Measurements from ENCODE around the gene C4BPA.

C4BPA gene

GRCh38 chr1:207112616-207113296 is 8.7 kb downstream of the C4BPA start:
- DNase-seq (ENCODE audit: low read depth in 1 of 2, low spot score in 1 of 2) = no peak

- DNase-seq (ENCODE audit: low read depth in 1 of 2, low spot score in 1 of 2) = no peak
These were observed 11.2 kb downstream of the C4BPA start for GRCh38 chr1:207115269-207115668.

GRCh38 chr1:207124389-207124788 is 20.4 kb downstream of the C4BPA start:
- DNase-seq (ENCODE audit: low read depth in 1 of 2, low spot score in 1 of 2) = no peak

GRCh38 chr1:207128336-207128921 is 24.4 kb downstream of the C4BPA start:
- DNase-seq (ENCODE audit: low read depth in 1 of 2, low spot score in 1 of 2) = no peak

- no peak for DNase-seq (ENCODE audit: low read depth in 1 of 2, low spot score in 1 of 2)
These were observed 25.0 kb downstream of the C4BPA start for GRCh38 chr1:207129053-207129452.

- no peak for DNase-seq (ENCODE audit: low read depth in 1 of 2, low spot score in 1 of 2)
These were observed 26.4 kb downstream of the C4BPA start for GRCh38 chr1:207130252-207131036.

GRCh38 chr1:207131163-207131562 is 27.1 kb downstream of the C4BPA start:
- no peak for DNase-seq (ENCODE audit: low read depth in 1 of 2, low spot score in 1 of 2)

GRCh38 chr1:207134581-207134980 is 30.5 kb downstream of the C4BPA start:
- DNase-seq (ENCODE audit: low read depth in 1 of 2, low spot score in 1 of 2) = no peak

GRCh38 chr1:207139616-207140015 is 35.6 kb downstream of the C4BPA start:
- no peak for DNase-seq (ENCODE audit: low read depth in 1 of 2, low spot score in 1 of 2)

GRCh38 chr1:207140536-207140935 is 36.5 kb downstream of the C4BPA start:
- DNase-seq (ENCODE audit: low read depth in 1 of 2, low spot score in 1 of 2) = no peak

GRCh38 chr1:207145401-207146058 is 41.5 kb downstream of the C4BPA start:
- DNase-seq (ENCODE audit: low read depth in 1 of 2, low spot score in 1 of 2) = no peak

- DNase-seq (ENCODE audit: low read depth in 1 of 2, low spot score in 1 of 2) = no peak
These were observed 47.9 kb downstream of the C4BPA start for GRCh38 chr1:207151920-207152319.

GRCh38 chr1:207152792-207153468 is 48.9 kb downstream of the C4BPA start:
- no peak for DNase-seq (ENCODE audit: low read depth in 1 of 2, low spot score in 1 of 2)

GRCh38 chr1:207155028-207155427 is 51.0 kb downstream of the C4BPA start:
- DNase-seq (ENCODE audit: low read depth in 1 of 2, low spot score in 1 of 2) = no peak

GRCh38 chr1:207156095-207156494 is 52.1 kb downstream of the C4BPA start:
- DNase-seq (ENCODE audit: low read depth in 1 of 2, low spot score in 1 of 2) = no peak

- DNase-seq (ENCODE audit: low read depth in 1 of 2, low spot score in 1 of 2) = no peak
These were observed 52.8 kb downstream of the C4BPA start for GRCh38 chr1:207156826-207157225.

GRCh38 chr1:207164086-207164485 is 60.1 kb downstream of the C4BPA start:
- no peak for DNase-seq (ENCODE audit: low read depth in 1 of 2, low spot score in 1 of 2)

GRCh38 chr1:207172321-207172720 is 68.3 kb downstream of the C4BPA start:
- DNase-seq (ENCODE audit: low read depth in 1 of 2, low spot score in 1 of 2) = no peak

- no peak for DNase-seq (ENCODE audit: low read depth in 1 of 2, low spot score in 1 of 2)
These were observed 68.9 kb downstream of the C4BPA start for GRCh38 chr1:207172885-207173284.

GRCh38 chr1:207173396-207173795 is 69.4 kb downstream of the C4BPA start:
- no peak for DNase-seq (ENCODE audit: low read depth in 1 of 2, low spot score in 1 of 2)

- DNase-seq (ENCODE audit: low read depth in 1 of 2, low spot score in 1 of 2) = no peak
These were observed 70.9 kb downstream of the C4BPA start for GRCh38 chr1:207174913-207175312.

Data from activated T-helper 1 cell treated with anti-CD3 and anti-CD28 coated beads, Interleukin-2, amount 50 U/mL, for 16 hours (primary cell).